ENCODE results near the gene UNC93A.
A peak's percentile ranks its signal among the peaks of the same experiment; 100 is the strongest.
"Not testable (repeated sequence)": the region's sequence is repeated elsewhere in the genome, so short reads cannot be mapped to it uniquely, and the experiment has no call there.

Gene UNC93A

GRCh38 chr6:167285077-167285770, 5.9 kb upstream of the UNC93A start:
- TF ChIP-seq CTCF (IDR thresholded peaks at IDR 0.05; ENCODE audit: borderline replicate concordance, insufficient read depth, low read depth, low read length): no peak
- no peak overlapping the region for H3K4me3 ChIP-seq (ENCODE audit: low read depth, low read length)

GRCh38 chr6:167287513-167288048, 3.5 kb upstream of the UNC93A start:
- TF ChIP-seq CTCF (IDR thresholded peaks at IDR 0.05; ENCODE audit: borderline replicate concordance, insufficient read depth, low read depth, low read length): no peak

GRCh38 chr6:167288591-167289225, 2.4 kb upstream of the UNC93A start:
- peak; percentile 35; the same call in 1 of the 2 replicates for TF ChIP-seq CTCF (IDR thresholded peaks at IDR 0.05; ENCODE audit: borderline replicate concordance, insufficient read depth, low read depth, low read length)
- not testable (repeated sequence) for H3K4me3 ChIP-seq (ENCODE audit: low read depth, low read length)

More at GRCh38 chr6:167287513-167288048, 3.5 kb upstream of the UNC93A start:
- no peak overlapping the region for H3K4me3 ChIP-seq (ENCODE audit: low read depth, low read length)

- H3K4me3 ChIP-seq (ENCODE audit: low read depth, low read length): not testable (repeated sequence)
These were observed 1.8 kb upstream of the UNC93A start for GRCh38 chr6:167289291-167289690.

GRCh38 chr6:167291623-167292300, 647 bp downstream of the UNC93A start:
- no peak for TF ChIP-seq CTCF (IDR thresholded peaks at IDR 0.05; ENCODE audit: borderline replicate concordance, insufficient read depth, low read depth, low read length)
- no peak overlapping the region for H3K4me3 ChIP-seq (ENCODE audit: low read depth, low read length)

- no peak for TF ChIP-seq CTCF (IDR thresholded peaks at IDR 0.05; ENCODE audit: borderline replicate concordance, insufficient read depth, low read depth, low read length)
- H3K4me3 ChIP-seq (ENCODE audit: low read depth, low read length): no peak overlapping the region
These were observed 1.4 kb downstream of the UNC93A start for GRCh38 chr6:167292301-167293087.

- H3K4me3 ChIP-seq (ENCODE audit: low read depth, low read length): no peak overlapping the region
- no peak for TF ChIP-seq CTCF (IDR thresholded peaks at IDR 0.05; ENCODE audit: borderline replicate concordance, insufficient read depth, low read depth, low read length)
These were observed 2.0 kb downstream of the UNC93A start for GRCh38 chr6:167293088-167293589.
